HG02642 (cell line): Measurements from ENCODE around the gene MAEL.

Experiments
- ATAC-seq: cut with Tn5 transposase; IDR thresholded peaks from one replicate; pipeline ENCODE4 v1.9.1; 2021; ENCODE audit warnings: mild to moderate bottlenecking; ENCODE audit not compliant: unreplicated experiment, poor library complexity

The MAEL gene

GRCh38 chr1:166988974-166989515, at the start of gene MAEL:
MAEL (plus strand) TSS chr1:166989280; CDS start chr1:166989353, 73 bp downstream.
- ATAC-seq: no peak

- no peak for ATAC-seq
Measured at GRCh38 chr1:166939741-166940375, 49.2 kb upstream of the MAEL start.

DNA sequence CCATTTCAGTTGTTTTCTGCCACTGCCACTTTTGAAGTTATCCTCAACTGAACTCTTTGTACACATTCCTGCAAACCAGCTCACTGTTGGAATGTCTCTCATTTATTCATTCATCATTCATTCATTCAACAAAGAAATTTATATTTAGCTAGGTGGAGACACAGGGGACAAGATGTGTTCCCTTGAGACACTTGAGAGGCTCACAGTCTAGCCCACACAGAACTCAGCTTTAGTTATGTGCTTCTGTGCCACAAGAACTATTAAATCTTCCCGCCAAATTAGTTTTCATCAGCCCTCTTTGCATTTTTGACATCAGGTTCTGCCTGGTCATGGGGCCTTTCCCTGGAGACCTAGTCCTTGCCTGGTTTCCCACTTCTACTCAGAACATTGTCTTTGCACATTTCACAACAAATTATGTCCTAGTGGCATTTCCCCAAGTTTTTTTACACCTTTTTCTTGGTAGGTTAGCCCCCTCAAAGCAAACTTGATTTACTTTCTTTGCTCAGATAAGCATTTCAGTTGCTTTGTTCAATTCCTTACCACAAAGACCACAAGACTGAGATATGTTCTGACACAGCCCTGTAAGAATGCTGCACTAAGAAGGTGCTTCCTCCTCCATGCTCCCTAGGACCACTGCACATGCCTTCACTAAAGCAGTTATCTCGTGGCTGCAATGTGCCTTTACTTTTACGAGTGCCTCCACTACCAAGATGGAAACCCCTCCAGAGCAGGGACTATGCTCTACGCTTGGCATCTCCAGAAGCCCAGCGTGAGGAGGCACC, 44.7 kb upstream of the MAEL start:
- no peak for ATAC-seq

- ATAC-seq: no peak
Measured at GRCh38 chr1:166947398-166948043, 41.6 kb upstream of the MAEL start.

GRCh38 chr1:166948856-166949350, 40.2 kb upstream of the MAEL start:
- no peak for ATAC-seq

DNA sequence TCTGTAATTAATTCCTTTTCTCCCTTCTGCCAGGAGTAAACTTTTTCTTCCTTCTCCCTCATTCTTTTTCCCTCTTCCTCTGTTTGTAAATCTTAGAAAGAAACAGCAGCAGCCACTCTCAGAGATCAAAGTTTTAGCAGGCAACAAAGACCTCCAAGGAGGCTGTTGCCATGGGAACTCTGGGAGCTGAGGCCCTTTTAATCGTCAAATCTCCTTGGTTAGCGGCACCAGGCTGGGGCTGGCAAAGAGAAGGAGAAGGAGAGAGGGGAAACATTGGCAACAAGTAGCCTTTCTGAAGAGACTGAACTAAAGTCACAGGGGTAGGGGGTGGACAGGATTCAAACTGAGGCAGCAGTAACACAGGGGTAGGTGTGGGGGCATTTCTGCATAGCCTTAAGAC, 38.9 kb upstream of the MAEL start:
- no peak for ATAC-seq

- ATAC-seq: no peak
Measured at GRCh38 chr1:166951050-166951449, 38.0 kb upstream of the MAEL start.

DNA sequence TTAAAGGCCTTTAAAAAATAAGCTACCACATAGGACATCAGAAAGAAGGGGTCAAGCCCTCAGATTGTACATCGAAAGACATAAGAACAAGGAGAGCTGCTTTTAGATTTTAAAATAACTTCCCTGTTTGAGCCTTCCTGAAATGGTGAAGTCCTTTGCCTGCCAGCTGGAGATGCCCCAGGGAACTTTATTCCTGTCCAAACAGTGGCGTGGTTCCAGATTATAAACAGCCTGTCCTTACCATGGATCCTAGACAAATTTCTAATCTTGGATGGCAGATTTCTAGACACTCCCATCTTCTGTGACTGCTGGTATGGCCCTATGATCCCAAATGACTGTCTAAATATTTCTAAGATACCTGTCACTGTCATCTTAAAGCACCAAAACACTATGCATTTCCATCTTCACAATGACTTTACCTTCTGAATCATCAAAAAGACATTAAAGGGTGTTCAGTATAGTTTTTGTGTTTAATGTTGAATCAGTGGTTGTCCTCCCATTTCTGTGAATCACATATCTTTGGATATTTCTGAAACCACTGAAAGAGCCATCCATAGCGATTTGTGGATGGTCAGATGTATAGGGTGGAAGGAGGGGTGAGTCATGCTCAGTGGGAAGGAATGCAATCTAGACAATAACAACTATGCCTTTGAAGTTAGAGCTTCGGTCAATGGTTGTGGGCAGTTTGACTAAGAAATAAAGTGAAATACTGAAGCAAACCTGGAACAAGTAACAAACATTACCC, 36.9 kb upstream of the MAEL start:
- no peak for ATAC-seq

GRCh38 chr1:166953491-166953890, 35.6 kb upstream of the MAEL start:
- no peak for ATAC-seq

DNA sequence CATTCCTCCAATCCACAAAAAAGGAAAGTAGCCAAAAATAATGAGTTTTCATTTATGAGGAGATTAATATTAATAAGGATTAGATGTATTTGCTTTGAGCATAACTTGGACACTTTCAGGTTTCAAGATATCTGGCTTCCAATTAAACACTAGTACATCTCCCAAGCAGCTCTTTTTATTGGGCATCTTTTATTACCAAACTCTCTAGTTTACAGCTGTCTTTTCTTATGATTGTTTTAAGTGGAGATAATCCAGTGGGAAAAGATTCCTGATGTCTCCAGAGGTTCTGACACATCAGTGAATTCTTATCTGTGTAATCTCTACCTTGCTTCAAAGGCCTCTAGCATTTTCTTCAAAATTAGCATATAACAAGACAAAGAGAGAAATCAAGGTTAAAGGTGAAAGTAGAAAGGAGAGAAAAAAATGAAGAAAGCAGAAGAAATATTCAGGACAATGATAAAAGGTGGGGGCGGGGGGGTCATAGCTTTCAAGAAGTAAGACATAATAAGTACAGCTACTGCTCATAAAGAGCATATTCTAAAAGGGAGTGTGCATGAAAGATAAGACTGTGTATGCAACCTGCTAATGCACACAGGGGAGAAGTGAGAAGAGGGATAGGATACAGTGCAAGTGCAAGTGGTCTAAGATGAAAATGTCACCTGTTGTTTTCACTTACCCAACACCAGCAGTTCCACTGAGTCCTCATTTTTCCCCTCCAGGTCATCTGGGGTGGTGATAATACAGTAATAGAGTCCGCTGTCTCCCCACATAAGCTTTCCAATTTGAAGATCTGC, 32.8 kb upstream of the MAEL start:
- no peak for ATAC-seq

DNA sequence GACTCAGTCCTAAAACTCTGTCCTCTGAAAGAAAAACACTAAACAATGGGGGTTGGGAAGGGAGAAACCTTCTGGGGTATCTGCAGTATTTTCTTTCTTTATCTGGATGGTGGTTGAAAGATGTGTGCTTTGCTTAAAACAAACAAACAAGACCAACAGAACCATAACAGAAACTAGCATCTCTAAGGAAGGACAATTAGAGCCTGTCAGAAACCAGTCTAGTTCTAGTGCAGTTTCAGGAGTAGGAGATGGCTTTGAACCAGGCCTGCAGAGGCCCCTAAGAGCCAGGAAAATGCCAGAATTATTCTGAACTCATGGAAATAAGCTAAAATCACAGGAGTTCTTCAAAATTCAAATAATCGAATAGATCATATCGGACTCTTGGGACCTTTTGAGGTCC, 32.2 kb upstream of the MAEL start:
- ATAC-seq: no peak

DNA sequence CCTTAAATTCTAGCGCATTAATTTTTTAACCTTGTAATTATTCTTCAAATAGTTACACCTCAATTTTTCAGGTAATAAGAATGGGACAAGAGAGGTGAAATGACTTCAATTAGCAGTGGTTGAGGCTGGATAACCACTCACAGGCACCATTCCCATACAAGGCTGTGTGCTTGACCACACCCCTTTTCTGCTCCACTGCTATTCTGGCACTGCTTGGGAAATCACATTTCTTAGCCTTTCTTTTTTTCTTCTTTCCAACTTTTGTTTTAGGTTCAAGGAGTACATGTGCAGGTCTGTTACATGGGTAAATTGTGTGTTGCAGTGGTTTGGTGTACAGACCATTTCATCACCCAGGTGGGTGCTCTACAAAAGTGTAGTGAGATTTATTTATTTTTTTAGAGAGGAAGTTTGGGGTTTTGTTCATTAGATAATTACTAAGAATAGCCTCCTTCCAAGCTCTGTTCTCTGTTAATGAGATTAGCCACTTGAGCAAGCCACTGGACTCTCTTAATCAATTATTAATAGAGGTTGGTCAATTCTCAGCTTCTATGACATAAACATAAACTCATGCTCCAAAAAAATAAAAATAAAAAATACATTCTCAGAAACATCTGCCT, 28.1 kb upstream of the MAEL start:
- ATAC-seq: no peak

- ATAC-seq: peak; percentile 88
Measured at GRCh38 chr1:166969074-166969677, 19.9 kb upstream of the MAEL start.

- ATAC-seq: no peak
Measured at GRCh38 chr1:166971252-166971651, 17.8 kb upstream of the MAEL start.

DNA sequence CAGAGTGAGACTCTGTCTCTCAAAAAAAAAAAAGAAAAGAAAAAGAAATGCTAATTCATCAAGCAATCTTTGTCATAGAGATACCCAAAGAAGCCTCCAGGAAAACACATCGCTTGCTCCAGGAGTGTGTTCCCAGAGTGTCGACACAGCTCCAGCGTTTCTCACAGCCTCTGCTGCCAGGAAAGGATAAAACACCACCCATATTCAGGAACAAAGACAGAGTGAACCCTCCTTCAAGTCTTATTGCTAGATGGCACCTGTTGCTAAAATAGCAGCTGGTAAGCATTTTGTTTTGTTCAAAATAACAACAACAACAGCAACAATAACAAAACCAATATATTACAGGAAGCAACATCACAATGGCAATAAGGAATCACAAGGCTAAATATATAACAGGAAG, 16.9 kb upstream of the MAEL start:
- no peak for ATAC-seq

GRCh38 chr1:166972826-166973225, 16.3 kb upstream of the MAEL start:
- ATAC-seq: no peak

DNA sequence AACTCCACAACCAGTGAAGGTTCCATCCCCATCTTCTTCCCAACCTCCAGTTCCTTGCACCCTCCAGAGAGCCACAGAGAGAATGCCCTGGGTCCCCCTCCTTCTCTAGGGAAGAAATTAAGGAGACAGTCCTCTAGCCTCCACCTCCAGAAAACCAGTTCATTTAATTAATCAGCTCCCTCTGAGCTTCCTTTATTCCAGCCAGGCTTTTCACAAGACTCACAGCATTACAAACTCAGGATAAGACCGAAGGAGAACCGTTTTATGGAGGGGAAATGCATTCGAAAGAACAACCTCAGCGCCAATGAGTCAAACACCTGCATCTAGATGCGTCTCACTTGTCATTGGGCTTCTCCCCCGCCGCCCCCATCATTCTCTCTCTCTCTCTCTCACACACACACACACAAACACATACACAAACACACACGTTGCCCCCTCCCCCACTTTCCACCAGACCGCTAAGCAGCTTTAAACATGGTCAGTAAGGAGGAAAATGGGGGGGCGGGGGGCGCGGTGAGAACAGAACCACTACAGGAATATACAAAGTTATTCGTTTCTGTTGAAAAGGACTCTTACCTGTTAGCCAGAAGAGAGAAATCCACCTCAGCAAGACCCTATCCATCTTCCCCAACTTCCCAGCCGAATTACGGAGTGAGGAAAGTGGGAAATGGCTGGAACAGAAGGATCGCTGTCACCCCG, 14.3 kb upstream of the MAEL start:
- ATAC-seq: no peak
